ENCODE results near the gene POLR2J2. TPM values are rescaled to one million over a fixed set of nuclear protein-coding genes. Genes with fewer than 3 reads are reported as not detected.
"Not testable (repeated sequence)": the region's sequence is repeated elsewhere in the genome, so short reads cannot be mapped to it uniquely, and the experiment has no call there.

POLR2J2 gene
- total RNA-seq, result 10 to 100 TPM; 18.1 to 20.9 TPM

DNA sequence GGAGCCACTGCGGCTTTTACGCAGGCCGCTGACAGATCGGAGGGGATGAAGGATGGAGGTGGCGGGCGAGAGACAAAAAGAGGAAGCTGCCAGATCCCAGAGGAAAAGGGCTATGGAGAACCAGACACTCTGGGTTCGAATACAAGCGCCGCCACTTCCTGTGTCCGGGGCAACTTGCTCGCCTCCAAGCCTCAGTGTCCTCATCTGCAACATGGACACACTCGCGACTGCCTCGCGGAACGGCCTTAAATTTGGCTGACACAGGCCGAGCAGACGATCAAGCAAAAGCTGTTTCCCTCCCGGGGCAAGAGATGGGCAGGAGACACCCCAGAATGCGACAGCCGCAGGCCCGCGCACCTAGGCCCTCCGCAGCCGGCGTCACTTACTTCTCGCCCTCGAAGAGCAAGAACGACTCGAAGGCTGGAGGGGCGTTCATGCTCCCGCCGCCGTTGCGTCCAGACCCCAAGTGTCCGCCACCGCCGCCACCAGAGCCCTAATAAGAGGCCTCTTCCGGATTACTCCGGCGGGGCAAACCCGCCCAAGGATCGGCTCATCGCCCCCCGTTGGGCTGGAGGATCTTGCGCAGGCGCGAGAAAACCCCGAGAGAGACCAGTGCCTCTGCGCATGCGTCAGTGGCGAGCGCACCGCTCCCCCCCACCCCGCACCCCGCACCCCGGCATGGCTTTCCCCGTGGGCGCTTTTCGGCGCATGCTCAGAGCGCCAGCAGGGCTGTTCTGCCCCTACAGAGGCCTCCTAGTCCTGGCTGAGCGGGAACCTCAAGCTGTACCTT is at the start of gene POLR2J2:
Gene POLR2J2, minus strand, starts transcription at position 498 of the 790 bp plus-strand sequence. Its CDS starts 62 bp downstream, at position 436.
- peak within 1 kb of the TSS; percentile 29 to 85 for H3K27ac Mint-ChIP-seq
- ATAC-seq, result peak; percentile 70 to 78

DNA sequence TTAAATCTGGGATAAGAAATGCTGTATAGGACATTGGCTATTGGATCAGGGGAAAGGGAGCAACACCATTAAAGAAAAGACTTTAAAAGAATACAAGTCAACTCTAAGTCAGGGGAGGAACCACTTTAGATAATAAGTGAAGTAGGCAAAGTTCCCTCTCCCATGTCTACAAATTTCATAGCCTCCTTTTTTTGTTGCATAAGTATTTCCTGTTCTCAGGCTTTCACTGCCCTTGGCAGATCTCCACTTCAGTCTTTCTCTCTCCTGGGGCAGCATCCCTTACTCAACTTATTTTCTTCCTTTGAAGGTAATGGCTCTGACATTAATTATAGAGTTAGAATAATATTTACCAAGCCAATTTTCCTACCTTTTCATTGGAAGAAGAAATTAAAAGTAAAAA is 47.0 kb upstream of the POLR2J2 start:
- H3K27ac Mint-ChIP-seq; DNase-seq (ENCODE audit: low spot score in 2 of 2); ATAC-seq; H3K9me3 Mint-ChIP-seq; H3K36me3 Mint-ChIP-seq: not testable (repeated sequence)

More for the DNA sequence above, at the start of gene POLR2J2:
- peak; percentile 71 to 96 for DNase-seq (ENCODE audit: low spot score in 2 of 2)
- not testable (repeated sequence) for H3K36me3 Mint-ChIP-seq, H3K9me3 Mint-ChIP-seq

DNA sequence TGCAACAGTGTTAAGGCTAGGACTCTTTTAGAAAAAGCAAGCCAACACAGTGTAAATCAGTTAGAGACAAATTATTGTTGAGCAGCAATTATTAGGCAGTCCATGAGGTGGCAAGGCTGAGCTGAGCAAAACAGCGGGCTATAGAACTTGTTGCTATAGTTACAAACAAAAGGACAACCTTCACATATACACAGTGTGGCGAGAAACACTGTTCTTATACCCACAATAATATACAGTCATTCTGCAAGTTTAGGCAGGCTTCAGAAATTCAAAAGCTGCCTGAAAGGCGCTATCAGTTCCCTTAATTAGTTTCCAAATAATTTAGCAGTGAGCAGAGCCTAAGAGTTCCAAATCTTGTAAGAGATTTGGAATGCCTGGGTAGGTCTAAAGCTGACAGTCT is 44.3 kb upstream of the POLR2J2 start:
- ATAC-seq, result peak in 1 of 2 donors; percentile 58
- DNase-seq (ENCODE audit: low spot score in 2 of 2); H3K9me3 Mint-ChIP-seq; H3K36me3 Mint-ChIP-seq: not testable (repeated sequence)
- peak overlapping the region in 1 of 2 donors; percentile 89 for H3K27ac Mint-ChIP-seq

DNA sequence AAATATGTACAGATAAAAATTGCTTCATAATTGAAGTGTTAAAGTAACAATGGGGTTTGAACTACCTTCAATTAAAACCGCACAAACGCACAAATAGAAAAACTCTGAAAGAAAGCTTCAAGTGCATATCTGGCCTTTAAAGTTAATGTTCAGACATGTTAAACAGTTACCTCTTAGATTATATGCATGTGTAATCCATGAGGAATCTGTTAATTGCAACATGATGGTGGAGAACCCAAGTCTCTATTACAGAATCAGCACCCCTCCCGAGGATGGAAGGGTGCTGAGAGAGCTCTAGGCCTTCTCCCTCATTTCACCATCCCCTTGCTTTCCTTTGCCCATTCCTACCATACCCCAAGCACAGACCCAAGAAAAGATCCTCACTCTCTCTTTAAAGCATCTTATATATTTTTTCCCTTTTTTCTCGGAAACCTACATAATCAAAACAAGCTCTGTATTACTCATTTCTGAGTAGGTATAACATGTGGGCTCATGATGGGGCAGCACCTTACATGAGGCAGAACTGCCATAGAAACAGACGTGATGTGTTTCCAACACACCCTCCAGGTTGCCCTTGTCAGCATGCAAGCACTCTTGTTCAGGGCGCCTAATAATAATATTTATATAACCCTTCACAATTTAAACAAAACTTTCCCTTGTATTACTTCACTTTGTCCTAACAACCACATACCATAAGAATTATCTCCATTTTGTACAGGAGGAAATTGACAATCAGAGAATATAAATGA is 43.5 kb upstream of the POLR2J2 start:
- H3K9me3 Mint-ChIP-seq, H3K36me3 Mint-ChIP-seq: not testable (repeated sequence)
- peak; percentile 78 to 79 for ATAC-seq
- H3K27ac Mint-ChIP-seq, result peak overlapping the region in 1 of 2 donors; percentile 89
- DNase-seq (ENCODE audit: low spot score in 2 of 2), result peak in 1 of 2 donors; percentile 35

DNA sequence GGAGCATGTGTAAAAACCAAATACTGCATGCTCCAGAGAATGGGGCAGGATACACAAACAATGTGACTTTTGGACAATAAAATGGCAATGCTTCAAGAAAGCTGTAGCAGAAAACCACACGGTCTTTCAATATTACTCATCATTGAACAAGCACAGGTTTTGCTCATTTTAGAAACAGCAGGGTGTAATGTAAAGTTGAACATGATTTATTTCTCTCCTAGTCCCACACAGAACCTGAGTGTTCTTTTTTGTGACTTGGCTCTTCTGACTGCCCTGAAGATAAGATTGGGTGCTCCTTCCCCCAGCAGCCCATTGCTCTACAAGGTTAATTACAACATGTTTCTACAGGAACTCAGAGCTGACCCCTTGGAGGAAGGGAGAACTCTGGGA is 42.2 kb upstream of the POLR2J2 start:
- H3K27ac Mint-ChIP-seq, result peak overlapping the region; percentile 82 to 86
- H3K9me3 Mint-ChIP-seq; H3K36me3 Mint-ChIP-seq; DNase-seq (ENCODE audit: low spot score in 2 of 2): not testable (repeated sequence)
- peak; percentile 77 to 86 for ATAC-seq

DNA sequence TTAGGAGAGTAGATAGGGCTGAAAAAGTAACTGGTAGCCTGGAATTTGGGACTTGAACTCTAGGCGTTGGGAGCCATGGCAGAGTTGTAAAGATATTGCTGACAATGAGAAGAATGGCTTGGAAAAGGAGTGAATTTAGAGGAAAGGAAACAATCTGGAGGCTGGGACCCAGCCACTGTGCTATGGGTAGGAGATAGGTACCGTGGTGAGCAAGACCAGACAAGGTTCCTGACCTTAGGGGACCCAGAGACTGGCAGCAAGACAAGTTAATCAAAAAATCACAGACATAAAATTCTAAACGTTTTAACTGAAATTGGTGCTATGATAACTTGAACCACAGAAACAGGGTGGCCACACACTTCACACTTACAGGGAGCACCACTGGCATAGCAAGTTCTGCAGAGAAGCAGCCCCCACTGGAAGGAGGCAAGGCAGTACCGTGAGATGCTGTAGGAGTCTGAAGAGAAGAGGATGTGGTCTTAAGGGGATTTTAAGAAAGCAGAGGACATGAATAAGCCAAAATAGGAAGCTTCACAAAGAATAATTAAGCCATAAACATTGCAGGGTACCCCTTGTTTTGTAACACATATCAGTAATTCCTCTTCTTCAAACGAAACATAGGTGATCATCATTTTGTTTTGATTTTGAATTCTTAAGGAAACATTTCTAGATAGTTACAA is 41.7 kb upstream of the POLR2J2 start:
- not testable (repeated sequence) for H3K36me3 Mint-ChIP-seq, H3K9me3 Mint-ChIP-seq
- ATAC-seq (peak; percentile 58 to 59), DNase-seq (ENCODE audit: low spot score in 2 of 2) (peak in 1 of 2 donors; percentile 28)
- peak overlapping the region; percentile 82 to 86 for H3K27ac Mint-ChIP-seq

DNA sequence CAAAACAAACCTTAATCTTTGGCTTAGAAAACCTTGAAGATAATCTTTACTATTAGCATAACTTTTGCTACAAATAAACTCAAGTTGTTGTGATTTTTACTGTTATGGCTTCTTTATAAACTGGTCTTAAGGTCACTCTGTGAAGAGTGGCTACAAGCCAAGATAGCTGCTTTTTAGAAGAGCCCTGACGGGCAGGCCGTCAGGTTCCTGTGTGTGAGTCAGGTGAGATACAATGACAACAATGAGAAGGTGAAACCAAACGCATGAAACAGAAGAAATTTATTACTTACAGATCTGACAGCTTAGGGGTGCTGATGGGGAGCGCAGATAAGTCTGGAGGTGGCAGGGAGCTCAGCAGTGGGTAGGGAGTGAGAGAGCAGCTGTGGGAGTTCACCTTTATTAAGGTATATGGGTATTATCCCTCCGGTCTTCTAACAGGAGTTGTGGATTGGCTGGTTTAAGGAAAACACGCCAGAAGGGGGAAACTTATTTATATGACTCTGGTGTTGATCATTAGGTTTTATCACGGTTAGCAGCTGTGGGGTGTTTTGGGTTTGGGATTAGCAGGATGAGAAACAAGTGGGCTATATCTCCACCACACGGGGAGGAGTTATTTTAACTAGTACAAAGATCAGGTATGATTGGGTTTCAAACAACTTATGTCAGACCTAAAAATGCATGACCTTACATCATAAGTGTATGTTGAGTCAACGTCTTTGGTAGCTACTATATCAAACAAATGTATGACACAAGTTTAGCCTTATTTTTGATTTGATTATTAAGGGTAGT is 27.7 kb upstream of the POLR2J2 start:
- not testable (repeated sequence) for ATAC-seq; H3K36me3 Mint-ChIP-seq; H3K9me3 Mint-ChIP-seq; H3K27ac Mint-ChIP-seq; DNase-seq (ENCODE audit: low spot score in 2 of 2)

DNA sequence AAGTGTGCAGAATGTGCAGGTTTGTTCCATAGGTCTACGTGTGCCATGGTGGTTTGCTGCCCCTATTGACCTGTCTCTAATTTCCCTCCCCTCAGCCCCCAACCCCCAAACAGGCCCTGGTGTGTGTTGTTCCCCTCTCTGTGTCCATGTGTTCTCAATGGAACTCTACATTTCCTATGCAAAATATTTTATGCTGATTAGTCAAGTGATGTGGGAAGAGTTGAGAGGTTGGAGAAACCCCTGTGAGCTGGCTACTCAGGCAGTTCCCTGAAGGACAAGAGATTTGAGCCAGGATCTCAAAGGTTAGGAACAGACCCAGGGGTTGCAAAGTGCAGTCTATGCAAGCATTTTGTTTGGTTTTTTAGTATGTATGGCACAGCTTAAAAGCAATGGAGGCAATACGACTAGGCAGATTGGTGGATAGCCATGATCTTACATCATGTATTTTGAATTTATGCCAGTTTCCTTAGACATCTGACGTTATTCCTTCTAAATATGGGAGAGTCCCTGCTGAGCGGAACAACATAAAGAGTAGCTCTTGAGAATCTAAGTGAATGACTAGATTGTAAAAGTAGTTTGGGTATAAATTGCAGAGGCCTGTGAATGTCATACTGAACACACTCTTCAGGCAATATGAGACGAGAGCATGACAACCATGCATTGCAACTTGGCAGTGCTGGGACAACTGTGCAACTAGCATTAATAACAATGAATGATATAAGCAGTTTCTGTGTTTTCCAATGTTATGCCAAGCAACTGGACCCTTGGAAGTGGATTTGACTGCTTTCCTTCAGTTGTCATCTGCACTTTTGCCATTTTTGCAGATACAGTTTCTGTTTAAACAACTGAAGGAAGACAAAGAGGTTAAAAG is 26.4 kb upstream of the POLR2J2 start:
- not testable (repeated sequence) for H3K27ac Mint-ChIP-seq; DNase-seq (ENCODE audit: low spot score in 2 of 2); H3K9me3 Mint-ChIP-seq; ATAC-seq; H3K36me3 Mint-ChIP-seq

DNA sequence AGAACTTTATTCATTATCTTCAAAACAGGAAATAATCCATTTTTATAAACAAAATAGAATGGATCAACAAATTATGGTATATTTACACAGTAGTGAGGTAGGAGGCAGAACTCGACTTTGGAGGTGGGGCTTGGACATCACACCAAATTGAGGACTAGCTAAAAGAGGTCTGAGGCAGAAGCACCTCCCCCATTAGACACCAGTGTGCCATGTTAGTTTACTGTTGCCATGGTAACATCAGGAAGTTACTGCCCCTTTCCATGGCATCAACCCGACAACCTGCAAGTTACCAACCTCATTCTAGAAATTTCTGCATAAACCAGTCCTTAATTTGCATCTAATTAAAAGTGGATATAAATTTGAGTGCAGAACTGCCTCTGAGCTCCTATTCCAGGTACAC is 24.5 kb upstream of the POLR2J2 start:
- DNase-seq (ENCODE audit: low spot score in 2 of 2); ATAC-seq; H3K27ac Mint-ChIP-seq: not testable (repeated sequence)

DNA sequence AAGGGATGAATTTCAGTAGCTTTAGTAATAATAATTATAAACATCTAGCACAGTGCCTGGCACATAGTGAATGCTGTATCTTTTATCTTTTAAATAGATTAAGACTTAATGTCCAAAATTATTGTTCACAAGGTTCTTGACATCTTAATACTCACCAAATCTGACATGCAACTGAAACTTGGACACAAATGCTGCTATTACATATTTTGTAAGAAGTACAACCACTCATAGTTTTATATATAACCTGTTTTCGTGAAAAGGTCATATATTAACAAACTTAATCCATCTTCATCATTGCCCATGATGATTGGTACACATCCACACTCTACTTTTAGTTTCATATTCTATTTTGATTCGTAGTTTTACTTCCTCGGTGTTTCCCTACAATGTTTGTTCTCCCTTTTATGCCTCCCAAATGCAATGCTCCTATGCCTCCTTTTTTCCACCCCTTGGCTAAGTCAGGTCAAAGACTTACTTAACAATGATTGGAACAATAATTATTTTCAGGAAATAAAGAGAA is 23.6 kb upstream of the POLR2J2 start:
- H3K27ac Mint-ChIP-seq; ATAC-seq; H3K9me3 Mint-ChIP-seq; DNase-seq (ENCODE audit: low spot score in 2 of 2); H3K36me3 Mint-ChIP-seq: not testable (repeated sequence)

More for the DNA sequence above, 24.5 kb upstream of the POLR2J2 start:
- H3K9me3 Mint-ChIP-seq, H3K36me3 Mint-ChIP-seq: not testable (repeated sequence)

DNA sequence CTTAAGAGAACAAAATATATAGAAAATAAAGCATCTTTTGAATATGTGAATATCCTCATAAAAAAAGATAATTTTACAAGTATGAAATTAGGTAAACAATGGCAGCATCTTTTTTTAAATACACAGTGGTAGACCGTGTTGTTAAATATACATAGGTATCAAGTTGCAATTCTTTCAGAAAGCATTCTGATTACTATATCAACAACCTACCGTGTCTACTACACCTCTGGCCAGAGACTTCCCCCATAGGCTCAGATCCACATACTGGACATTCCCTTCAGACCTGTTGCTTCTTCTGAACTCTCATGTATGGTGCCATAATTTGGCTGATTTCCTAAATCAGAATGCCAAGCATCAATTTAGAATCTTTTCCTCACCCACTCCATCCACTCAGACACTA is 22.5 kb upstream of the POLR2J2 start:
- not testable (repeated sequence) for H3K9me3 Mint-ChIP-seq; H3K36me3 Mint-ChIP-seq; ATAC-seq; DNase-seq (ENCODE audit: low spot score in 2 of 2); H3K27ac Mint-ChIP-seq

DNA sequence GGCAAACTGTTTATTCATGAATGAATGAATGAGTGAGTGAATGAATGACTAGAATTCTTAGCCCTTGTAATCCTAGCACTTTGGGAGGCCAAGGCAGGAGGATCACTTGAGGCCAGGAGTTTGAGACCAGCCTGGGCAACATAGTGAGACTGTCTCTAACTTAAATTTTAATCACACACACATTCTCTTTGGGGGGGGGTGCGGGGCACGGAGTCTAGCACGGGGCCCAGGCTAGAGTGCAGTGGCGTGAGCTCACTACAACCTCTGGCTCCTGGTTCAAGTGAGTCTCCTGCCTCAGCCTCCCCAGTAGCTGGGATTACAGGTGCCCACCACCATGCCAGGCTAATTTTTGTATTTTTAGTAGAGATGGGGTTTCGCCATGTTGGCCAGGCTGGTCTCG is 19.1 kb upstream of the POLR2J2 start:
- ATAC-seq; H3K27ac Mint-ChIP-seq; H3K36me3 Mint-ChIP-seq; DNase-seq (ENCODE audit: low spot score in 2 of 2); H3K9me3 Mint-ChIP-seq: not testable (repeated sequence)

DNA sequence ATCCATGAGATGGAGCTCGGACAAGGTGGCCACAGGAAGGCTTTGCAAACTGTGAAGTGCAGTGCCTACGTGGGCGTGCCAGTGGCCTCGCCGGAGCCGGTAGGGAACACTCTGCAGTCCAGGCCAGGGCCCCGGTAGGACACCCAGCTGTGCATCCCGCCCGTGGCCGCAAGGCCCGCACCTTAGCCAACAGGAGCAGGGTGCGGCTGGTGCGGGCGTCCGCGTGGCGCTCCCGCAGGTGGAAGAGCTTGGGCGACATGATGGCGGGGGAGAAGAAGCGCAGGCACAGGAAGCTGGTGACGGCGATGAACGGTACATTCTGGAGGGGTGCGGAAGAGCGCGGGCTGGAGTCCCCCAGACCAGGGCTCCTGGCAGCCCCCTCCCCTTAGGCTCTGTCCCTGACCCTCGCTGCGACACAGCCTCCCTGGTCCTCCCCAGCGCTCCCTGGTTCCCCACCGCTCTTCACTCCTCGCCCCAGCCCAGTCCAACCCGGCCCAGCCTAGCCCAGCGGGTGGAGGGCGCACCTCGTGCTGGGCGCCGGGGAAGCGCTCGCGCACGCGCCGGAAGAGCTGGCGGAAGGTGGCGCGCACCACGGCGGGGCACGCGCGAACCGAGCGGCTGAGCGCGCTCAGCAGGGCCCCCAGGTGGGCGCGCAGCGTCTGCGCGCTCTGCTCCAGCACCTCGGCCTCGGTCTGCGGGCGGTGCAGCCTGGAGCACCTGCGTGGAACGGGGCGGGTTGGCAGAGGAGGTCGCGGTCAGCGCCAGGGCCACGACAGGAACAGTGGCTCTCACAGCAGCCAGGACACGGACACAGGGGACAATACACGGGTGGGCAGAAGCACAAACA is 18.2 kb upstream of the POLR2J2 start:
- H3K36me3 Mint-ChIP-seq; DNase-seq (ENCODE audit: low spot score in 2 of 2); H3K27ac Mint-ChIP-seq; H3K9me3 Mint-ChIP-seq: not testable (repeated sequence)
- peak; percentile 74 to 79 for ATAC-seq

DNA sequence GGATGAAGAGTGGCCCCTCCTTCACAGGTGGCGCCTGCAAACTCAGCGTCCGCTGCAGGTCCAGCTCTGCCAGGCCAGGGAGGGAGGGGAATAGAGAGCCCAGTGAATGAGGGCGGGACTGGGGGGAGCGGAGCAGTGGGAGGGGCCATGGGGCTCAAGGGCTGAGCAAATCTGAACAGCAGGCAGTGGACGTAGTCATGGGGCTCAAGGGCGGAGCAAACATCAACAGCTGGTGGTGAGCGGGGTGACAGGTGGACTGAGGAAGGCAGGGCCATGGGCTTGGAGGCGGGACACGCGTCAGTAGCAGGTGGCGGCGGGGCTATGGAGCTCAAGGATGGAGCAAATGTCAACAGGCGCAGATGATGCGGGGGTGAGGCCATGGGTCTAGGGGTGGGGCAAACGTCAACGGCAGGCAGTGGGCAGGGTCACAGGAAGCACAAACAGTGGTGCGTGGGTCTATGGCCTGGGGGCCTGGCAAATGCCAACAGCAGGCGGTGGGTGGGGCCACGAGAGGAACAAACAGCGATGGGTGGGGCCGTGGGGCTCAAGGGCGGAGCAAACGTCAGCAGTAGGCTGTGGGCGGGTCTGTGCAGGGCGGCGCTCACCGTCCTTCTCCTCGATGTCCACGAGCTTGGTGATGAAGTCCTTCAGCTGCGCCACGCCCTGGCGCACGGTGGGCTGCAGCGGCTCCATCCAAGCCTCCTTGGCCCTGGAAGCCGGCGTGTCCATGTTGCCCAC is 17.0 kb upstream of the POLR2J2 start:
- not testable (repeated sequence) for H3K36me3 Mint-ChIP-seq; H3K9me3 Mint-ChIP-seq; DNase-seq (ENCODE audit: low spot score in 2 of 2); H3K27ac Mint-ChIP-seq
- peak; percentile 86 to 88 for ATAC-seq
